UCSD-AML1 (cell line): Measurements from ENCODE around the gene C17orf107.

Source experiments
- DNase-seq: peaks from one replicate; lab custom pipeline; 2025; ENCODE audit not compliant: unreplicated experiment; lab: John Stamatoyannopoulos, UW

C17orf107 gene

DNA sequence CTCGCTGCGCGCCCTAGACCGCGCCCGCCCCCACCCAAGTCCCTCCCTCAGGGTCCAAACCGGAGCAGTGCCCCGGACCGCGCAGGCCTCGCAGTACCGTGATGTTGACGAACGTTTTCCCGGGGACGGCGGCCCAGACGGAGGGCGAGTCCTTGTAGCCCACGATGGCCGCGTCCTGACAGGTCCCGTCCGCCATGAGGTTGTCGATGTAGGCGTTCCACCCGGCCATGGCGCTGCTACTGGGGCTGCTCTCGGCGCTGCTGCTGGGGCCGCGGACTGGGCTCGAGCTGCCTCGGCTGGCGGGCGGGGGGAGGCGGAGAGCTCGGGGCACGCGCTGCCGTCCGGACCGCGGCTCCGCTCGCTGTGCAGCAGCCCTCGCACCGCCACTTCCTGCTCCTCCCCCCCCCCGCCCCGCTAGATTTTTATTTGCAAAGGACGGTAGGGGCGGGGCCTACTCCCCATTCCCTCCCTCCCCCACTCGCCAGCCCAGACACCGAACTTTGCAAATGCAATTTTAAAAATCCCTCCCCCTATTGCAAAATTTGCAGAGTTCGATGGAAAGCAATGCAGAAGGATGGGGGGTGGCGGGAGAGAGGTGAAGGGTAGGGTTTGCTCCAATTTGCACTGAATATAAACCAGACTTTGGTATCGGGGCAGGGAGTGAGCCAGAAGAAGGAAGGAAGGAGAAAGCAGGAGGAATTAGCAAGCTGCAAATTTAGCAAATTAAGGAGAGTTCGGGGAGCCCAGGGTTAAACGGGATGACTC, 49.0 kb downstream of the C17orf107 start, which contains the start of gene PFN1:
Gene PFN1 (minus strand): TSS at position 365 of the 765 bp plus-strand sequence. CDS start 136 bp downstream, at position 229.
- DNase-seq = peak; percentile 90

DNA sequence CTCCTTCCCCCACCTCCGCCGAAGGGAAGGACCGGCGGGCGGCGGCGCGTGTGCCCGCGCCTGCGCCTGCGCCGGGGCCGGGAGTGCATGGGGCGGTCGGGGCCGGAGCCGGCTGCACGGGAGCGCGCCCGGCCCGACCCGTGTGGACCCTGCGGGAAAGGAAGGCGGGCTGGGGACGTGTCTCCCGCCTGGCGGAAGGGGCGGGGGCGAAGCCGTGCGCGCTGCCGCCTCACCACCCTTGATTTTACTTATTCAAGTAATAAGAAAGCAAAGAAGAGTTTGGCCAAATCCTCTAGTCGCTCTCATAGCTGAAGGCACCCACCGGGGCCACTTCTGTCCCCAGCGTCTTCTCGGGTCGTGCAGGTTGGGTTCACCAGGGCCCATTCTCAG, 49.6 kb downstream of the C17orf107 start:
- DNase-seq = peak; percentile 90

DNA sequence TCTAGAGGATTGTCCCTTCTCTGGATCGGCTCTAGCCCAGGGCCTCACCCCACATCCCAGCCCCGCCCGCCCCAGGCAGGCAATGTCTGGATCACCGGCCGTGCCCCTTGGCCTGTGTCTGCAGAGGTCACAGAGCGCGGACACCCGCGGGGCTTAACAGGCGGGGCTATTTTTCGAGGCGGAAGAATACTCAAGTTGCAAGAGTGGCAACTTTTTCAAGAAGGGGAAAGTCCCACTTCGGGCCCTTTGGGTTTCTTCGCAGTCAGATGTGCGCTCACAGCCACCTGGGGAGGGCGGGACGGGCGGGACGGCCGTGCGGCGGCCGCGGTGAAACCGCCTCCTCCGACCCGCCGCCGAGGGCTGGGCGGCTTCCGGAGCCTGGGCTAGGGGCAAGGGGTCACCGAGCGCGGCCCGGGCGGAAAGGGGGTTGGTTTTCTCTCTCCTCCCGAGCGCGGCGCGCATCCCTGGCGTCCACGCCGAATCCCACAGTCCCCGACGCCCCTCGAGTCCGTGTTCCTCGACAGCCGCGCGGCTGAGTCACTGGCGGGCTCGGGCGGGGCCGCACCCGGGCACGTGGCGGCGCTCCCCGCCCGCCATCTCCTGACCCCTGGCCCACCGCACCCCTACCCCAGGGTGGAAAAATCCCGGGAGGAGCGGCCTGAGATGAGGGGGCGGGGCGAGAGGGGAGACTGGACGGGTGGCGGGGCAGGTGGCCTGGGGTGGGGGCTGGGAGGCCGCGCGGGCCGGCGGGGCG, 50.2 kb downstream of the C17orf107 start:
- DNase-seq = peak; percentile 78

DNA sequence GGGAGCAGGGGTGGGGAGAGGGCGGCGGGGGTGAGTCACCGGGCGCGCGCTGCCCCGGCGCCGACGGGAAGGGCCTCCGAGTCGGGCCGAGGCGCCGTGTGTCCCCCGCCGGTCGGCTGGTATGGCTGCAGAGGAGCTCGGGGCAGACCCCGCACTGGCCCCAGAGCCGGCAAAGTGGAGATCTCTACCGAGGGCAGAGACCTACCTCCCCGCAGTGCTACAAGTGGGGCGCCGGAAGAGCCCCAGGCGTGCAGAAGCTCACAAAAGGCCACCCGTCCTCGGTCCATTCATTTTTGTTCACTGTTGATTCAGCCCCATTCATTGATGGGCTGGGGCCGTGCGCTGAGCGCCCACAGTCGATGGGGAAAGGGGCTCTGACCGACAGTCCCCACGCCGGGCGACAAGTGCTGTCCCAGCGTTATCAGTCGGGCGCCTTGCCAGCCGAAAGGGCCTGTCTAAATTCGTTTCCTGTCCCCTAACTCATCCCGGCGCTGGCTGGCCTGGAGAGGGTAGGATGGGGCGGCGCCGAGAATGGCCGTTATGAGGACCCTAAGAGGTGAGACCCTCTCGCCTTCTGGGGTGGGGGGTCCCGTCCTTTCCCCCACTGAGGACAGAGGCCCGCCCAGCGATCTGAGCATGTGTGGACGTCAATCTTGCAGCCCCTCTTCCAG, 50.9 kb downstream of the C17orf107 start:
- peak; percentile 68 for DNase-seq

DNA sequence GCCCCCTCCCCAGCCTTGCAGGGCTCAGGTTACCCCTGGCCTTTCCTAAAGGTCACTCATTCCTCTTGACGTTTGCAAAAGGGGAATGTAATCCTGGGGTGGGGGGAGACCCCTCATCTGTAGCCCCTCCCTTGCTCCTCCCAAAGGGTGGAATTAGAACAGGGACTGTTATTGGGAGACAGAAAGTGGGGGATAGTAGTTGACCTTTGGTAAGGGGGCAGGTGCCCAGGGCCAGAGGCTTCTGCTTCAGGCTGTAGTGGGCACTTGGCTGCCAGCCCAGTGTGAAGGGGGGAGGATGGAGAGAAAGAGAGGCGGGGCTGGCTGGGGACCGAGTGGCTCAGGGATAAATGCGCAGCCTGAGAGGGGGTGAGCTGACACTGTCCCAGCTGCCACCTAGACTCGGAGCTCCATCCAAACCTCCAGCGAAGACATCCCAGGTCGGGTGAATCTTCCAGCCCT, 51.4 kb downstream of the C17orf107 start, which contains the start of gene ENO3:
Gene ENO3 (plus strand): TSS at position 374 of the 459 bp plus-strand sequence. CDS start 711 bp downstream, outside the sequence.
- DNase-seq = no peak

DNA sequence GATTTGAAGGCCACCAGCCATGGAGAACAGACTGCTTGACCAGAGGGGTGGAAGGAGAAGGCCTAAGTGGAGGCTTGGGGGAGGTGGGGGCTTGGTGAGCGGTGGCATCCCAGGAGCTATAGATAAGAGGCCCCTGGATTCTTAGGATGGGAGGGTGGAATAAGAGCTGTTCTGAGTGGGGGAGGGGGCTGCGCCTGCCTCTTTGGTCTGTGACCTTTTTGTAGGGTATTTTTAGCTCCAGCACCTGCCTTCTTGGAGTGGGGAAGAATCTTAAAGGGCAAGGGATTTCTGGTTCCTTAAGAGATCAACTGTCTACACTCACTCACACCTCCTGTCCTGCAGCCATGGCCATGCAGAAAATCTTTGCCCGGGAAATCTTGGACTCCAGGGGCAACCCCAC, 52.1 kb downstream of the C17orf107 start:
- DNase-seq = no peak
